Measurements from ENCODE around the gene MCCC1.

MCCC1 gene

GRCh38 chr3:182981038-182981380 is 118.3 kb downstream of the MCCC1 start:
- DNase-seq (ENCODE audit: low spot score), result no peak

- peak; percentile 90 for DNase-seq (ENCODE audit: low spot score)
Observed at GRCh38 chr3:182980204-182981037, 118.9 kb downstream of the MCCC1 start, which contains the start of gene DCUN1D1. Gene DCUN1D1, minus strand, starts transcription at chr3:182980538. Its CDS starts 49 bp downstream, at chr3:182980489.

DNA sequence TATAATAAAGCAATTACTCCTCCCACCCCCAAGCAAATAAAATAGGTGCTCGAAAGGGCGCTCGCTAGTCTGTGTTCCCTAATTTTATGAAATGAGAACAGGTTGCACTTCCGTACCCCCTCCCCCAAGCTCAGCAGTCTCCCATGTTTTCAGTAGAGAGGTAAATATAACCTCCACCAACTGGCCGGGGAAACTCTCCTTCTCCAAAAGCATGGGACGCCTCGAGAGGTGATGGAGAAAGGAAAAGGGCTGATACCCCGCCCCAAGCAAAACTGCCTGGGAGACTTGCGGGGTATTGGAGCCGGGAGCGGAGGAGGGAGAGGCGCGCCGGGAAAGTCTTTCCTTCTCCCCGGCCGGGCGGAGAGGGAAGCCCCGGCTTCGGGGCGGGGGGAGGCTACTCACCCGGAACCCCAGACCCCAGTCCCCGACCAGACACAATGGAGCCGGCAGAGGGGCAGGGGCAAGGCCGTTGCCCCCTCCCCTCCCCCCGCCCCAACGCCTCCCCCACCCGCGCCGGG is 119.6 kb downstream of the MCCC1 start:
- no peak for DNase-seq (ENCODE audit: low spot score)

DNA sequence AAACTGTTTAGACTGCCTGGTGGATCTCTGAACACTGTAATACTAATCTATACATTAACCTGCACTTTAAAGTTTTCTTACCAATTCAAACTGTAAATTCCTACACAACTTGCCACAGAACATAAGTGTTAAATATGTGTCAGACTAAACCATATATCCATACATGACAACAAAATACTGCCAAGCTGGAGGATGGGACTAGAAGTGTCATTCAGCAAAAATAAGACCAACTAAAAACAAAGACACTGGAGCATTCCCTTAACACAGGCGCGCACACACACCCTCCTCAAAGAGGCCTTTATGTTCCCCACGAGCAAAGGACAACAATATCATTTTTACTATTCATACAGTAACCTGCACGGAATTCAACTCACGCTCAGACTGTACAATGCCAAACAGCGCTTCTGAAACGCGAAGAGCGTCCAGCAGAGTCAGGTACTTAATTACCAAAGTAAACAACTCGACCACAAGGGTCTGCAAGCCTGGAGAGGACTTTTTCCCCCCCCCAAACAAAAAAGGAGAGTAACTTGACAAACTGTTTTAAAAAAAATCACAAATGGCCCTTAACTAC is 120.1 kb downstream of the MCCC1 start:
- no peak for DNase-seq (ENCODE audit: low spot score)

- DNase-seq (ENCODE audit: low spot score), result no peak
Observed at GRCh38 chr3:182978387-182978786, 120.9 kb downstream of the MCCC1 start.

- no peak for DNase-seq (ENCODE audit: low spot score)
Observed at GRCh38 chr3:182973047-182973446, 126.2 kb downstream of the MCCC1 start.

- no peak for DNase-seq (ENCODE audit: low spot score)
Observed at GRCh38 chr3:182972387-182972786, 126.9 kb downstream of the MCCC1 start.

GRCh38 chr3:182971637-182972036 is 127.7 kb downstream of the MCCC1 start:
- no peak for DNase-seq (ENCODE audit: low spot score)

DNA sequence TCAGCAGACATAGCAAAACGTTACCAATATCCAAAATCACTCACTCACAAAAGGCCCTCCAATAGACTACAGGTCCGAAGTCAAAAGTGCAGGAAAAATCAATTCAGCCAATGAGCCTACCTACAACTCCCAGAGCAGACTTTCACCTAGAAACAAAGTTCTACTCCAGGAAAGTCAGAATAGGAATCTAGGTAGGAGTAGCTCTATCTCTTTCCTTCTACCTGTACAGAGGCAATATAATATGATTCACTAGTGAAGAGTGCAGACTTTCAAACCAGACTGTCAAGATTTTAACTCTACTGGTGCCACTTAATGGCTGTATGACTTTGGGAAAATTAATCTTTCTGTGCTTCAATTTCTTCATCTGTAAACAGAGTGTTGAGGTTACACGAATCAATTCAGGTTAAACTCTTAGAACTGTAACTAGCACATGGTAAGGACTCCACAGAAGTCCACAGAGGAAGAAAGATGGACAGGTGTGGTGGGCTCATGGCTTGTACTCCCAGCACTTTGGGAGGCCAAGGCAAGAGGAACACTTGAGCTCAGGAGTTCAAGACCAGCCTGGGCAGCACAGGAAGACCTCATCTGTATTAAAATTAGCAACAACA is 128.4 kb downstream of the MCCC1 start:
- DNase-seq (ENCODE audit: low spot score), result peak; percentile 34

GRCh38 chr3:182969853-182970252 is 129.4 kb downstream of the MCCC1 start:
- DNase-seq (ENCODE audit: low spot score), result no peak

DNA sequence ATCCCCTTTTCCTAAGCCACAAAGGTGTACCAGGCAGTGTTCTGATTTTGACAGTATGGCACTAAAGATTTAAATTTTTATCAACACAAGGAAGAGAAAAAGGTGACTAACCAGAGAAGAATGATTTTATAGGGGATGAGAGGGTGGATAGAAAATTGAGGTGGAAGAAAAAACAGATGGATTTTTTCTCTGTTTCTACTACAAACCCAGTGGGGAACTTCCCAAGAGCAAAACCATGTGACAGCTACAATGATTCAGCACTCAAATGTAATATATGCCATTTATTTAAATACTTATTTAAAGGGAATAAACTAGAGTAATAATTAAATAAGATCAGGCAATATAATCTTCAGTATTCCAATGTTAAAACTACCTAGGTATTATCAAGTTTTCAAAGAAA is 130.0 kb downstream of the MCCC1 start:
- no peak for DNase-seq (ENCODE audit: low spot score)

GRCh38 chr3:182967218-182968204 is 131.8 kb downstream of the MCCC1 start:
- no peak for DNase-seq (ENCODE audit: low spot score)

- no peak for DNase-seq (ENCODE audit: low spot score)
Observed at GRCh38 chr3:182965861-182966366, 133.4 kb downstream of the MCCC1 start.
